OCI-LY1 (cell line): ENCODE results near the gene MORC3.

Source experiments
- CTCF ChIP-seq: fragments of 200-600 bp; sonication (generic), shearing (Covaris generic); IDR thresholded peaks from 2 replicates; pipeline ENCODE4 v1.5.1; 2017; ENCODE audit warnings: mild to moderate bottlenecking, antibody characterized with exemption, low read length, moderate library complexity, mixed read lengths
- EZH2 ChIP-seq: fragments of 200-600 bp; sonication (generic), shearing (Covaris generic); IDR thresholded peaks from 2 replicates; pipeline ENCODE4 v1.8.0; 2017; ENCODE audit warnings: borderline replicate concordance, mixed run types, mild to moderate bottlenecking, antibody characterized with exemption, low read length, moderate library complexity, mixed read lengths

- no peak for TF ChIP-seq CTCF
- no peak for TF ChIP-seq EZH2
Measured at GRCh38 chr21:36419241-36419640, 99.2 kb downstream of the MORC3 start.
